GM18505 (cell line): ENCODE data around the gene TSNAX.
A peak's percentile ranks its signal among the peaks of the same experiment; 100 is the strongest.

ENCODE experiments used
- ATAC-seq: cut with Tn5 transposase; IDR thresholded peaks from one replicate; pipeline ENCODE4 v1.9.1; 2021; ENCODE audit not compliant: unreplicated experiment
- POLR2A ChIP-seq: IDR thresholded peaks from 4 replicates; pipeline ENCODE4 v1.6.1; 2011; ENCODE audit warnings: borderline replicate concordance; ENCODE audit not compliant: insufficient read depth, insufficient read length; ENCODE audit errors: extremely low read depth

TSNAX gene

GRCh38 chr1:231611851-231612250 lies 83.4 kb downstream of the TSNAX start:
- ATAC-seq = no peak

GRCh38 chr1:231612393-231613089 lies 84.1 kb downstream of the TSNAX start:
- ATAC-seq = peak; percentile 94
- no peak for TF ChIP-seq POLR2A

More at GRCh38 chr1:231611851-231612250, 83.4 kb downstream of the TSNAX start:
- TF ChIP-seq POLR2A = no peak

GRCh38 chr1:231613419-231614349 lies 85.2 kb downstream of the TSNAX start:
- TF ChIP-seq POLR2A = no peak
- no peak for ATAC-seq
